Right forelimb (tissue), 1 donor: ENCODE data around the gene MAST4.

ENCODE experiments used
- DNase-seq: peaks from one replicate; pipeline ENCODE4 v3.0.0-alpha.2; 2018

Gene MAST4

DNA sequence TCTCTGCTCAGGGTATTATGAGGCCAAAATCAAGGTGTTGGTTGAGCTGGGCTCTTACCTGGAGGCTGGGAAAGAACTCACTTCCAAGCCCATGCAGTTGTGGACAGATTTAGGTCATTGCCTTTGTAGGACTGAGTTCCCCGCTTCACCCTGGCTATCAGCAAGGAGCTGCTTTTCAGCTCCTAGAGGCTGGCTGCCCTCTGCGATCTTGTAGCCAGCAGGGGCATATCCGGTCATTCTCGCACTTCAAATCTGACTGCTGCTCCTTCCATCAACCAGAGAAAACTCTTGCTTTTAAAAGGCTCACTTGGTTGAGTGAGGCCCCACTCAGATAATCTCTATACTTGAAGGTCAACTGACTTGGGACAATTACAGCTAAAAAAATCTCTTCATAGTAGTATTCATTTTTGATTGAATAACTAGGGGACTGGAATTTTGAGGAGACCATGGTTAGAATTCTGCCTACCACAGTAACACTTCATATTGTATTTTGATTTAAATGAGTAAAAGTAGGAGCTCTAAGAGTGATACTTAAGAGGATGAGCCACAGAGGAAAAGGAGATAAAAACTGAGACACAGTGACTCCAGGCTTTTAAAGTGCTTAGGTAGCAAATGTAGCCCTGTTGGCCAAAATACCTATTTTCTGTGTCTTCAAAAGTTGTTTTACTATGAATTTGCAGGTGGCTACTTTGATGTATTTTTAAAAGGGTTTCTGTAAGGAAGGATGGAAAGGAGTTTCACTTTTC, 463.0 kb downstream of the MAST4 start:
- no peak for DNase-seq

DNA sequence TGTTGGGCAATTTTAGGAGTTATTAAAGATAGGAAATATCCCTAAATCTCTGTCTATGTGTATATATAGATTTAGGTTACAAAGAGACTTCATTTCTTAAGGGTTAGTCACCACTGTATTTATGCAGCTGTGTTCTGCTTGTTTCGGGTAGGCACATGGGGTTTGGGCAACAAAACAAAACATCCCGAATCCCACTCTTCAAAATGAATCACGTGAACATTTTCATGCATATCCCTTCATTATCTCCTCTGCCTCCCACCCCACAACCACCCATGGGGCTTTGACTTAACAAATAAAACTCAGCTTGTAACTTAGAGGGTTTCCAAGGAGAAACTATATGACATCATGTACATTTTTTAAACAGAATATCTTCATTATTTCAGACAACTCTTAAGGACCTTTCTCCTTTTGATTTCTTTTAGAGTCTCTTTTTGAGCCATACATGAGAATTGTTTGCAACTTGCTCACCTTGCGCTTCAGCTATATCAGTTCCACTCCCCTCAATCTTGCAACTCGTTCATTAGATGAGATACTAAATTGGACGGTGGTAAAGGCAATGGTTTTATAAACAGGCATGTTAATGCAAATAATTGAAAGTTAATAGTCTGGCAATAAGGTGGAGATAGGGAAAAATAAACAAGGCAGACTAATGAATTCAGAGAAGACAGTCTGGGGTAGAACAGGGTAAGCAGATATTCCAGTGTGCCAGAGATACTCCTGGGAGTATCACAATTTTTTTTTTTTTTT, 463.7 kb downstream of the MAST4 start:
- no peak for DNase-seq

DNA sequence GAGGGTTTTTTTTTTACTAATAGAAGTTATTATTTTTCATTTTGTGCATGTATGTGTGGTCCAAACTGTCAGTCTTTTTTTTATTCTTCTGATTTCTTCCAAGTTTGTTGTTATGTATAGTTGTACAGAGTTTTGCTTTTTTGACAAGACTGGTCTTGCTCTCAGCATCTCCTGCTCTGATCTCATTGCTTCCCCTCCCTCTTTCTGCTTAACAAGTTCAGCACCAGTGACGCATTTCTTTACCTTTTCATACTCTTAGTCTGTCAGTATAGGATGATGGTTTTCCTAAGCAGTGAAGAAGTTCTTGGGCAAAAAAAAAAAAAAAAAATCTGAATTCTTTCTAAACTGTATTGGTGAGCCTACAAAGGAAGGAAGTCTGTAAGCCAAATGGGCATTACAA, 465.3 kb downstream of the MAST4 start:
- DNase-seq = no peak

DNA sequence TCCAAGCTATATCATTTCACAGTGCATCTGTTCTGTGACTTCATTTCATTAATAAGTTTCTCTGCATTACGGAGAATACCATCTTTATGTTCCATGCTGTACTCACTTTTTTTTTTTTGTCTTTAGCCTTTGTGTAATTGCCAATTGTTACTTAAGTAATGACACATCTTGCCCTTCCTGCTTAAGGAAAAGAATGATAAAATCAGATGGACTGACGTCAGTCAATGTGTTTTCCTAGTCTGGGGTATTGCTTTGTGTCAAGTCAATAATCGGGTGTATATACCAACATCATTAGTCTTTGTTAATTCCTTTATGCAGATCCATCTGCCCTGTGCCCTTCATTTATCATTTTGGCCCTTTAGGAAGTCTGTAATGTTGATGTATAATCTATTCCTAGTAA, 466.9 kb downstream of the MAST4 start:
- no peak for DNase-seq

DNA sequence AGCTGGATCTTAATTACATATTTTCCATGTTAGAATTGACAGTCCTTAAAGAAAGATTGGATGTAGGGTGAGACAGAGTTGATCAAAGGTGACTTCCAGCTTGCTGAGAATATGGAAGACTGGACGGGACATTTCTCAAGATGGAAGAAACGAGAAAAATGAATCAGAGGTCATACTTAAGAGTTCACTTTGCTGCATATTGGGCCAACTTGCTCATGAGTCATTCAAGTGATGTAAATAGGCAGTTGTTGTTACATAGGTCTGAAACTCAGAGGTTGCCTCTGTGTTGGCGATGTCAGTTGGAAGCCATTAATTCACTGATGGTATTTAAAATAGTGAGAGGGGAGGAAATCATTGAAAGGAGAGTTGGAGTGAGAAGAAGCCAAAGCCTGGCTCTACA, 467.6 kb downstream of the MAST4 start:
- DNase-seq = no peak

DNA sequence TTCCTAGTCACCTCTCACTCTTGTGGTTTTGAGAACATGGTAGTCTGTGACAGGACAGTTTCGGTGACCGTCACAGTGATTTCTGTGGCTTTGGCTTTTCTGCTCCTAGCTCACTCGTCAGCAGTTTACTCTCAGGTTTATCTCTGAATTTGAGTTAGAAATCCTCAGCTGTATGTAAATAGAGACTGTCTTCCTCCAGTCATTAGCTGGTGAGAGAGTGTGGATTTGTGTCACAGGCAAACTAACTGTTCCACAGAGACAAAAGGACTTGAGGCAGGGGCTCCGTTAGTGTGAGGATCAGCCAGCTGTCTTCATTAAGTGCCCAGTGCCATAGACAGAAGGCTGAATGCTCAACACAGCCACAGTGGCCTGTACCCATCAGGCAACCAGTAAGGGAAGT, 469.0 kb downstream of the MAST4 start:
- DNase-seq = no peak

DNA sequence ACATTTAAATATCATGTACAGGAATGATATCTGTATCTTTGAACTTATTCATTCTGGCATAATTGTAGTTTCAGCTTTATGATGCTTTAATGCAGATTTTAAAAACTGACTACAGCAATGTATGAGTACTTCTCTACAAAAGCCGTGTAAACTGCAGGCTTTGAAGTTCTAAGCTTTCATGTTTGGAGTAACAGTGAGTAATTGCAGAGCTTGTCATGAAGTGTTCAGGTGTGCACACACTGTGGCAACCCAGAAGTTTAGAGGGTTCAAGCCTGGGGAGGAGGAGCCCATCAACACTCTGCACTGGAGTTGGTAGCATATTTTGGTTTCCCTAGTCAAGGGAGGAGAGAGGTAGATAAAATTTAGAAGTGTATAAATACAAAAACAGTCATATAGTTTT, 469.5 kb downstream of the MAST4 start:
- no peak for DNase-seq

DNA sequence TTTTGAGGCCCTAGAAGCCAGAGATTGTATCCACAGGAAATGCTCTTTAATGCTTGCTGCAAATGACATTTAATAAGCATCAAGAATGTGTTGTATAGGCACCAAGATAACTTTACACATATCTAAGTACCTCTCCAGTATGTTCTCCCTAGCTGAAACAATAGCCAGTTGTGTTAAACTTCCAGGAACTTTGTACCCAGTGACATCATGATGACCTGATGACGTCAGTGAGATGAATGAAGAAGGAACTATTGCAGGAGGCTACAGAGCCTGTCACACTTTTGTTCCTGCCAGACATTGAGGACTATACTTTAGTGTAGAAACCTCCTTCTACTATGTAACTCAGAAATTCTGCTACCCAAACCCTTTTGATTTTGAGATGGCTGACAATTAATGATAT, 470.6 kb downstream of the MAST4 start:
- DNase-seq = no peak

DNA sequence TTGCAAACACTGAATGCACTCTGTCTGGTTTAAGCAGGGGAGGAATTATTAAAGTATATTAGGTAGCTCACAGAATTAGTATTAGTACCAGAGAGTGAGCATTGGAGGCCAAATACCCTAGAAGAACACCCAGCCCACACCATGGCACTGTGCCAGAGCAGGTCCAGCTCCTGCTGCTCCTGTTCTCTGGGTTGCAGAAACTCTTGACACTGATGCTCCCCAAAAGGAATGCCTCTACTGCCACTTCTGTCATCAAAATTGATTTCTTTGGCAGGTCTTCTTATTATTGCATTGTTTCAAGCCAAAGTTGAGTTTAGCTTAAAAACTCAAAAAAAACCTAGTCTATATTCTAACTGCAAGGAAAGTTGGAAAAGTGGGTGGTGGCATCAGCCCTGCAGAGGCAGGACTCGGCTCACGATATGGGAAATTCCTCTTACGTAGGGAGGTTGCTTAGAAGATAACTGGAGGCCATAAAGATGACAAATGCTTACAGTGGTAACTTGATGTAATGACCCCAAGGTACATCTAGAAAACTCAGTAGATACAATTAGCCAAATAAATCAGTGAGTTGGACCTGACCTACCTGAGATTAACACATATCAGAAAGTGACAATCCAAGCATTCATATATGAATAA, 477.0 kb downstream of the MAST4 start:
- no peak for DNase-seq

DNA sequence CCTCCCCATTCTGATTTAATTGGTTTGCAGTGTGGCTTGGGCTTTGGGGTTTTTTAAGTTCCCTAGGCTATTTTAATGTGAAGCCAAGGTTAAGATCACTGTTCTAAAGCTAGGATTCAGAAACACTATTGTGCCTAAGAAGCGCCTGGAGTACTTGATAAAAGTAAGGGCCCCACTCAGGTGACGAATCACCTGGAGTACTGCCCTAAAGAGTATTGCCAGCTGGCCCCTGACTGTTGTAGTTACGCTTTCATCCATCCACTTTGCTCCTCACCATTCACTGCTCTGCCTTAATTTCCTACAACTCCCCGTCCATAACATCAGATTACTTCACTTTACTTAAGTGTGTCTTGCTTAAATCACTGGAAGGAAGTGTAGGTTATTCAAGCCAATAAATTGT, 481.1 kb downstream of the MAST4 start:
- no peak for DNase-seq

DNA sequence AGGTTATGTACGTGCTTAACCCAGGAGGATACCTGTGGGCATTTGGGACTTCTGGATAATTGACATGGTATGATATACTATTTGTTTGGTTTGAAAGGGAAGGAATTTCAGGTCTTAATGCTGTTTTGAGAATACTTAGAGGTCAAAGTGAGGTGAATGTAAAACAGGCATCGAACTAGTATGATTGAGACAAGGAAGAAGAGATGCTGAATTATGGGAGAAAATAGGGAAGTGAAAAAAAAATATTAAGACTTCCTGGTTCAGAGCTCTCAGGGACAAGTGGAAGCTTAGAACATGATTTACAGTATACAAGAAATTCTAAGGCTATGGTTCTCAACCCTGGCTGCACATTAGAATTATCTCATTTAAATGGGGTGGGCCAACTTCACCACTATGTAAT, 485.1 kb downstream of the MAST4 start:
- no peak for DNase-seq

DNA sequence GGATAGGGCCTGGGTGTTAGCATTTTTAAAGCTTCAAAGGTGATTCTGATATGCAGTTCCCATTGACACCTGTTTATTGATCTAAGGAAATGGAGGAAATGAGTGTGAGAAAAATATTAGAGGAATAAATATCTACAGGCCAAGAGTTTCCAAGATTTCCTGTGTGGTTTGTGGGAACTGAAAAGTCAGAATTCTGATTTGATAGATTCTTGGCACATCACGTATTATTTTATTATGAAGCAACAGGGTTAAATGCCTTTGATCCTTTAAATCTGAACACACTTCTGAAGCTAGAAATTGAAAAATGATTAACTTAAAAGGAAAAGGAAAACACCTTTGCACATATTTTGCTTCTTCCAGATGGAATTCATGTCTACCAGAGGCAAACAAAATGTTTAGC, 486.7 kb downstream of the MAST4 start:
- no peak for DNase-seq

DNA sequence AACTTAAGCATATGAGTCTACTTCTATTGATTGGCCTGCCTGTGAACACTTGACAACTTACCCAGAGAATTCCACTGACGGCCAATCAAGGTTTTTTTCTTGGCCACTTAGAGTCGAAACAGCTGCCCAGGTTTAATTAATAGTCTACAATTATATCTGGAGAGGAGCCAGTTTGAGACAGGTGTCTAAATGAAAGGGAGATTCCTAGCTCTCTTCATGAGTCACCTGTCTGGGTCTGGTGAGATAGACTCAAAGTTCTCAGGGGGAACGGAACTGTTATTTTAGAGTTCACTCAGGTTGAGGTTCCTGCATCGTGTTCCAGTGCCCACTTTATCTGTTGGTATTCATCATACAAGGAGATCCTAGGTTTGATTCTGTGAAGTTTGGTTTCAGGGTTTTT, 489.4 kb downstream of the MAST4 start:
- no peak for DNase-seq

DNA sequence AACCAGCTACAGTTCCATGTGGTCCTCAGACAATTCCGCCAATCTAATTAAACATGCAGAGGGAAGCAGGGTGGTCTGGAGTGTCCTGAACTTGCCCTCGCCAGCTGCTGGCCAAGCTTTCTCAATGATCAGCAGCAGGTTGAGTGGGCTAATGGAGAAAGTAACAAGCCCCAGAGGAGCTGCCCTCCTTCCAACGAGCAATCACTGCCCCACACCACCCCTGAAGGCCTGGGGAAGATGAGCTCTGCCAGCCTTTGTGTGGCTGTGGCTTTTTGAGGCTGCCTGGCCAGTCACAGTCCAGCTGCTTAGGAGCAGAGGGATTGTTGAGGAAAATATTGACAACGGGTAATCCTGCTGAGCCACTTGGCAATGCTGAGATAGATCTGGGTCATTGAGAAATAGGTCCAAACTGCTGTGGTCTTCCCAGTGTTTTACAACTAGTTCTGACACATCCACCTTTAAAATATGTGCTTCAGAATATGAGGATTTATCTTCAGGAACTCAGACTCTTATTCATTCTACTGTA, 493.1 kb downstream of the MAST4 start:
- DNase-seq = no peak

DNA sequence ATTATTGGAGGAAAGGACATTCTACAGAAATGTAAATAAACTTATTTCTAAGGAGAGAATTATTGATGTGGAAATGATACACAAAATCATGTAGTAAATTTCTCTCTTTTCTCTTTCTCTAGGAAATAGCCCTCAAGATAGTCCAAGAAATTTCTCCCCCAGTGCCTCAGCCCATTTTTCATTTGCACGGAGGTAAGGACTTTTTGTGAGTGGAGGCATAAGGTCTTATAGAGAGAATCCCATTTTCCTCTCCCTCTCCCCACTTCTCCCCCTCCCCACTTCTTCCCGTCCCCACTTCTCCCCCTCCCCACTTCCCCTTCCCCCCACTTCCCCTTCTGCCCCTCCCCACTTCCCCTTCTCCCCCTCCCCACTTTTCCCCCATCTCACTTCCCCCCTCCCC, 493.8 kb downstream of the MAST4 start:
- no peak for DNase-seq

DNA sequence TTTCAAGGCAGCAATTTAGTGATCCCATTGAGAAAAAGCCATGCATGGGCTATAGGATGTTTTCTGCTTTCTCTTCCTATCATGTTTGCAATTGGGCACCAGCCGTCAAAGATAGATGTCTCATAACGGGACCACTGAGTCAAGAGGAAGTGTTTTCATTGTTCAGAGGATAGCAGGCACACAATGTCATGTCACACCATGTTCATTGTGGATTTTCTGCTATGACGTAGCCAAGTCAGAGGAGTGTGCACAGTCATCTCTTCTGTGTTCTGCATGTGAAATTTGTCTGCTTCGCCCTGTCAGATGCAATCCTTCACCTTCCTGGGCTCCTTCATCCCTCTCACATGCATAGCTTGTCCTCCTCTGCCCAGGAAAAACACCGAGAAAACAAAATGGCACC, 494.4 kb downstream of the MAST4 start:
- no peak for DNase-seq

DNA sequence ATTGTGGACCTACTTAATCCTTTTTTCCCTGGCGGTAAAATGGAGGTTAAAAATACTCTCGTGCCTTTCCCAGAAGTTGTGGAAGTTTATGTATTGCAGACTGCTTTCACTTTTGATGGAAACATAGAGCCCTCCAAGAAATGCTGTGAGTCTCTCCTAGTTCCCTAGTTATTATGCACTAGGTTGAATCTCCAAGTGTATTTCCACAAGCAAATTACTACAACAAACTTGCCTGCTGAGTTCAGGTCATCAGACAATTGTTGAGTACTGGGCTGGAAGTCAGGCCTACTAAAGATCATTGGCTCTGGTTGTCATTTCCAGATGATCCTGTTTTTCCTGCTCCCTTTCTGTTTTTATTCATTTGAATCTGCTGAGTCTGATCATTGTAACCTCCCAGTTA, 496.3 kb downstream of the MAST4 start:
- DNase-seq = no peak

DNA sequence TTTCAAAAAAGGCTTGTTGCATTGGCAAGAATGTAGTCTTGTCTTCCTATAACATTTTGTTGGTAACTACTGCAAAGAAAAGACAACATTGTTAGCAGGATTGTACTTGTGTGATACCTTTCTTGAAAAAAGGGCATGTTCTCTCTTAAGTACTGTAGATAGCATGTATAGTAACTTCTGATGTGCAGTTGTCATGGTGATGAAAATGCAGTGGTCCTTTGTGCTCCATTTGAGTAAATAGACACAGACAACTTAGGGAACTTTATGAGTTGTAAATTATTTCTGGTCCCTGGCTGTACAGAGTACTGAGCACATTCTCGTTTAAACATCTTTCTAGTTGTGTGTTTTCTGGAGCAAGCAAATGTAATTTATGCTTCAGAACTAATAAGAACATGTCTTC, 497.1 kb downstream of the MAST4 start:
- DNase-seq = no peak

DNA sequence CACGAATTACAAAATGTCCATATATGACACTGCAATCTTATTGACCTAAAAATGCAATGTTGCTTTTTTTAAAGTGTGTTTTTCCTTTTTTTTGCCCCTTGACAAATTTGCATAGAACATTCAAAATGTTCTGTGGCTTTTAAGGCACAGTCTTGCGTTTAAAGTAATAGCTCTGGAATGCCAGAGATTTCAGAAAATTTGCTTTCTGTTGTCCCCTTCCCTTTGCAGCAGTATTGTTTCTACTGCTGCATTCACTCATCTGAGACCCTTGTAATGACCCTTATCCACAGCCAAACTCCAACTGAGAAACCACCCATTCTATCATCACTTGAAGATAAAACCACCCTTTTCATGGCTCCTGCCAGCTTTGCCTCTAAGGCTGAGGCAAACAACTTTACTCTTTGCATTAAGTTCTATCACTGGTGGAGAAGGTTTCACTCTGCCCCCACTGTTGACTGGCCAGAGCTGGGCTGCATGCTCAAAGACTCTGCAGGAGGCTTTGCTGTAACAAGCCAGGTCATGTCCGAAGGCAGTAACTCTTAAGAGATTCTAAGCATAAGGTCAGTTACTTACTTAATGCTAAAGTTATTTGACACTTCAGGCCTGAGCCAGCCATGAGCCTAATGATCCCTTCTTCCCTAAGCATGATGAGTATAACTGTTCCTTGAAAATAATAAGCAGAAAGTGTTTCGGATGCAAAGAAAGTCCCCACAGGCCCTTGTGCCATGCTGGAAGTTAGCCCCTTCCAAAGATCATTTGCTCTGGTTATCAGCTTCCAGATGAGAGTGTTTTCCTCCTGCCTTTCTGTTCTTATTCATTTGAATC, 498.5 kb downstream of the MAST4 start:
- no peak for DNase-seq

DNA sequence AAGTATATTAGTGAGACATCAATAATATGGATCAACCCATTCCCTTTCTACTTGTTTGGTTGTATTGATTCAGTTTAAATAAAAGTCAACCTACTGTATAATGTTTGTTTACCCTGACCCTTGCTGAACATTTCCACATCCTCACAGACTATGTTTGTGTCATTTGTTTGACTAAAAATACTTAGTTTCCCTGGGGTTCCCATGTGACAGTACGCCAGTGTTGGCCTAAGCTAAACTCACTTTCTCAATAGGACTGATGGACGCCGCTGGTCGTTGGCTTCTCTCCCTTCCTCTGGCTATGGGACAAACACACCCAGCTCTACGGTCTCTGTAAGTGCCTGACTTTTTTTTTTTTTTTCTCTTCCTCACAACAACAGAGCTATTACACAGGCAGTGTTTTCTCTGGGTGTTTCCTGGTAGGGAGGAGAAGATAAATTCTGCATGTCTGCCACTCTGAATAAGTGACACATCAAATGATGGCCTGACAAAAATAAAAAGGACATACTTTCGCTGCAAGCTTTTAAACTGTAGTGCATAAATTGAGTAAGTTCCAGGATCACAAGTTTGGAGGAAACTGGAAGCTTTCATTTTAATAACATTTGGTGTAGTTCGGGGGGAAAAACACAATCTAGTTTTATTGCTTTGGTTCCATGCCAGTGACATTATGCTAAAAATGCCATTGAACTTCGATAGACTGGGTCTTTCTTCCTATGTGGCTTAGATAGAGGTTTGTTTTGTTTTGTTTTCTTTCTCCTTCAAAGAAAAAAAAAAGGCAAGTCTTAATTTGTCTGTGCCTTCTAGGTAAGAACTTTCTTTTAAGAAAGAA, 499.4 kb downstream of the MAST4 start:
- DNase-seq = peak; percentile 63

DNA sequence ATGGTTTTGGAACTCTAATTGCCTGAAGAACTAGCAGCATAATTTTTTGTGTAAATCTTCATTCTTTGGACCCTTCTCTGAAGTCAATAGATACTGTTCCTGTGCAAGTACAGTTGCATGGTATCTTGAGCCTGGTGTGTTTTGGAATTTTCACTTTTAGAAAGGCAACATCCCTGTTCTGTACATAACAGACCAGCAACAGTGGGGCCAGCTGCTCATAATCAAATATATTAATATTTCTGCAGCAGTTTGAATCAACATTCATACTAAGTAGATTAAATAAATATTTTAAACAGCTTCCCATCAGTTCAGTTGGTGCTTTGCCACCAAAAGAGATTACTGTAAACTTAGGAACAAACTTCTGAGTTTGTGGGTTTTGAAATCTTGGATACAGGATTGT, 502.5 kb downstream of the MAST4 start:
- DNase-seq = no peak

DNA sequence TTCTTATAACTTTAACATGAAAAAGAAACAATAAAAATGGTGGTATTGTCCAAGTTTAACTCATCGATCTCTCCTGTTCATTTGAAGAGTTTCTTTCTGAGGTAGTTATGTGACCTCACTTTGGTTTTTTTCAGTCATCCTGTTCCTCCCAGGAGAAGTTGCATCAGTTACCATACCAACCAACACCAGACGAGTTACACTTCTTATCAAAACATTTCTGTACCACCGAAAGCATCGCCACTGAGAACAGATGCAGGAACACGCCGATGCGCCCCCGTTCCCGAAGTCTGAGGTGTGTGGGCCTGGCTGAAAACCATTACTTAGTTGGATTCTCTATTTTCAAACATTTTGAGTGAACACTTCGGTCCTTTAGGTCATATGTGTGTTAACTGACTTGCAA, 504.1 kb downstream of the MAST4 start:
- no peak for DNase-seq
